ENCODE results near the gene METAP2.

Gene METAP2

GRCh38 chr12:95460896-95461295 lies 13.1 kb upstream of the METAP2 start:
- no peak overlapping the region for H3K27ac ChIP-seq (ENCODE audit: low read length, poor library complexity, severe bottlenecking)
- WGBS: no CpG with 5 or more reads among the region's 1 CpG

GRCh38 chr12:95462081-95462480 lies 11.9 kb upstream of the METAP2 start:
- no peak overlapping the region for H4K91ac ChIP-seq (ENCODE audit: low read length)
- no peaks in the 10 kb centered on the region for H3K4me1 ChIP-seq (ENCODE audit: control insufficient read depth, insufficient read depth, low read depth, low read length)
- no peak overlapping the region for H2BK12ac ChIP-seq (ENCODE audit: low read length in 2 of 2)
- no peak overlapping the region for H3K4me3 ChIP-seq (ENCODE audit: insufficient read depth in 1 of 2, low read depth in 1 of 2, low read length in 2 of 2)
- H3K4ac ChIP-seq (ENCODE audit: low read depth in 1 of 2, low read length in 2 of 2): no peak overlapping the region
- no peak overlapping the region for H2BK5ac ChIP-seq (ENCODE audit: low read depth, low read length, poor library complexity, severe bottlenecking)
- no peak overlapping the region for H2AK5ac ChIP-seq (ENCODE audit: low read length, severe bottlenecking)
- no peaks in the 10 kb centered on the region for H3K36me3 ChIP-seq (ENCODE audit: control insufficient read depth in 1 of 2, insufficient read depth in 2 of 2, low read depth in 1 of 2, low read length in 2 of 2)
- no peak overlapping the region for H3K14ac ChIP-seq (ENCODE audit: low read length in 2 of 2)
- no peaks in the 10 kb centered on the region for H3K27me3 ChIP-seq (ENCODE audit: control insufficient read depth in 1 of 2, insufficient read depth in 1 of 2, low read length in 2 of 2)
- H3K4me2 ChIP-seq (ENCODE audit: low read length, poor library complexity, severe bottlenecking): no peak overlapping the region
- H2BK15ac ChIP-seq (ENCODE audit: low read depth, poor library complexity, severe bottlenecking): no peak overlapping the region
- no peak overlapping the region for H3K18ac ChIP-seq (ENCODE audit: low read depth in 1 of 2, low read length in 2 of 2)
- no peak overlapping the region for H4K8ac ChIP-seq (ENCODE audit: low read length)
- DNase-seq: no peak
- H3K9me3 ChIP-seq (ENCODE audit: control insufficient read depth, low read length): peaks cover 10% of the 10 kb centered on the region
- H3K9ac ChIP-seq (ENCODE audit: low read length): no peak overlapping the region
- no peaks in the 10 kb centered on the region for H3K79me1 ChIP-seq (replicated peaks; ENCODE audit: low read length, poor library complexity, severe bottlenecking)
- no peak overlapping the region for H2BK120ac ChIP-seq (ENCODE audit: low read depth, low read length)
- H3K27ac ChIP-seq (ENCODE audit: low read length, poor library complexity, severe bottlenecking): no peak overlapping the region
- no peak overlapping the region for H2AFZ ChIP-seq (ENCODE audit: low read depth, low read length)
- 80% methylated on average over 4 of the region's 4 CpGs for WGBS
- no peak overlapping the region for H3K23ac ChIP-seq (ENCODE audit: low read length in 2 of 2)

More at GRCh38 chr12:95460896-95461295, 13.1 kb upstream of the METAP2 start:
- H3K4me2 ChIP-seq (ENCODE audit: low read length, poor library complexity, severe bottlenecking): no peak overlapping the region
- H2AFZ ChIP-seq (ENCODE audit: low read depth, low read length): no peak overlapping the region
- H2BK5ac ChIP-seq (ENCODE audit: low read depth, low read length, poor library complexity, severe bottlenecking): no peak overlapping the region
- no peaks in the 10 kb centered on the region for H3K27me3 ChIP-seq (ENCODE audit: control insufficient read depth in 1 of 2, insufficient read depth in 1 of 2, low read length in 2 of 2)
- H3K4ac ChIP-seq (ENCODE audit: low read depth in 1 of 2, low read length in 2 of 2): no peak overlapping the region
- no peak overlapping the region for H2AK5ac ChIP-seq (ENCODE audit: low read length, severe bottlenecking)
- H2BK12ac ChIP-seq (ENCODE audit: low read length in 2 of 2): no peak overlapping the region
- H3K14ac ChIP-seq (ENCODE audit: low read length in 2 of 2): no peak overlapping the region
- H3K9me3 ChIP-seq (ENCODE audit: control insufficient read depth, low read length): peaks cover 10% of the 10 kb centered on the region
- H2BK120ac ChIP-seq (ENCODE audit: low read depth, low read length): no peak overlapping the region
- no peaks in the 10 kb centered on the region for H3K4me1 ChIP-seq (ENCODE audit: control insufficient read depth, insufficient read depth, low read depth, low read length)
- H3K4me3 ChIP-seq (ENCODE audit: insufficient read depth in 1 of 2, low read depth in 1 of 2, low read length in 2 of 2): no peak overlapping the region
- no peaks in the 10 kb centered on the region for H3K36me3 ChIP-seq (ENCODE audit: control insufficient read depth in 1 of 2, insufficient read depth in 2 of 2, low read depth in 1 of 2, low read length in 2 of 2)
- no peak overlapping the region for H4K91ac ChIP-seq (ENCODE audit: low read length)
- H2BK15ac ChIP-seq (ENCODE audit: low read depth, poor library complexity, severe bottlenecking): no peak overlapping the region
- H3K79me1 ChIP-seq (replicated peaks; ENCODE audit: low read length, poor library complexity, severe bottlenecking): no peaks in the 10 kb centered on the region
- H3K9ac ChIP-seq (ENCODE audit: low read length): no peak overlapping the region
- H3K23ac ChIP-seq (ENCODE audit: low read length in 2 of 2): no peak overlapping the region
- no peak overlapping the region for H3K18ac ChIP-seq (ENCODE audit: low read depth in 1 of 2, low read length in 2 of 2)
- DNase-seq: no peak
- H4K8ac ChIP-seq (ENCODE audit: low read length): no peak overlapping the region

GRCh38 chr12:95462551-95462950 lies 11.4 kb upstream of the METAP2 start:
- no peak overlapping the region for H2BK15ac ChIP-seq (ENCODE audit: low read depth, poor library complexity, severe bottlenecking)
- no peak overlapping the region for H2AK5ac ChIP-seq (ENCODE audit: low read length, severe bottlenecking)
- H3K18ac ChIP-seq (ENCODE audit: low read depth in 1 of 2, low read length in 2 of 2): no peak overlapping the region
- H3K36me3 ChIP-seq (ENCODE audit: control insufficient read depth in 1 of 2, insufficient read depth in 2 of 2, low read depth in 1 of 2, low read length in 2 of 2): no peaks in the 10 kb centered on the region
- H4K8ac ChIP-seq (ENCODE audit: low read length): no peak overlapping the region
- H3K4ac ChIP-seq (ENCODE audit: low read depth in 1 of 2, low read length in 2 of 2): no peak overlapping the region
- H2BK5ac ChIP-seq (ENCODE audit: low read depth, low read length, poor library complexity, severe bottlenecking): no peak overlapping the region
- no peak overlapping the region for H3K4me2 ChIP-seq (ENCODE audit: low read length, poor library complexity, severe bottlenecking)
- H3K9me3 ChIP-seq (ENCODE audit: control insufficient read depth, low read length): peaks cover 9% of the 10 kb centered on the region
- H3K9ac ChIP-seq (ENCODE audit: low read length): no peak overlapping the region
- no peak overlapping the region for H2BK12ac ChIP-seq (ENCODE audit: low read length in 2 of 2)
- H3K79me1 ChIP-seq (replicated peaks; ENCODE audit: low read length, poor library complexity, severe bottlenecking): no peaks in the 10 kb centered on the region
- no peak overlapping the region for H2AFZ ChIP-seq (ENCODE audit: low read depth, low read length)
- H3K4me3 ChIP-seq (ENCODE audit: insufficient read depth in 1 of 2, low read depth in 1 of 2, low read length in 2 of 2): no peak overlapping the region
- DNase-seq: no peak
- H3K27ac ChIP-seq (ENCODE audit: low read length, poor library complexity, severe bottlenecking): no peak overlapping the region
- H4K91ac ChIP-seq (ENCODE audit: low read length): no peak overlapping the region
- no peak overlapping the region for H3K14ac ChIP-seq (ENCODE audit: low read length in 2 of 2)
- H3K27me3 ChIP-seq (ENCODE audit: control insufficient read depth in 1 of 2, insufficient read depth in 1 of 2, low read length in 2 of 2): no peaks in the 10 kb centered on the region
- H3K4me1 ChIP-seq (ENCODE audit: control insufficient read depth, insufficient read depth, low read depth, low read length): no peaks in the 10 kb centered on the region
- 62% methylated on average over 2 of the region's 2 CpGs for WGBS
- no peak overlapping the region for H3K23ac ChIP-seq (ENCODE audit: low read length in 2 of 2)
- H2BK120ac ChIP-seq (ENCODE audit: low read depth, low read length): no peak overlapping the region

- no peak overlapping the region for H2AK5ac ChIP-seq (ENCODE audit: low read length, severe bottlenecking)
Observed at GRCh38 chr12:95463050-95463449, 10.9 kb upstream of the METAP2 start.

More at GRCh38 chr12:95463050-95463449, 10.9 kb upstream of the METAP2 start:
- Histone ChIP-seq H3K27ac (ENCODE audit: low read length, poor library complexity, severe bottlenecking) (no peak overlapping the region), H3K9ac (ENCODE audit: low read length) (no peak overlapping the region), H3K4ac (ENCODE audit: low read depth in 1 of 2, low read length in 2 of 2) (no peak overlapping the region), H2BK120ac (ENCODE audit: low read depth, low read length) (no peak overlapping the region), H3K36me3 (ENCODE audit: control insufficient read depth in 1 of 2, insufficient read depth in 2 of 2, low read depth in 1 of 2, low read length in 2 of 2) (no peaks in the 10 kb centered on the region), H3K18ac (ENCODE audit: low read depth in 1 of 2, low read length in 2 of 2) (no peak overlapping the region), H3K4me1 (ENCODE audit: control insufficient read depth, insufficient read depth, low read depth, low read length) (no peaks in the 10 kb centered on the region), H3K23ac (ENCODE audit: low read length in 2 of 2) (no peak overlapping the region), H3K9me3 (ENCODE audit: control insufficient read depth, low read length) (peaks cover 5% of the 10 kb centered on the region), H4K91ac (ENCODE audit: low read length) (no peak overlapping the region), H3K27me3 (ENCODE audit: control insufficient read depth in 1 of 2, insufficient read depth in 1 of 2, low read length in 2 of 2) (no peaks in the 10 kb centered on the region), H3K79me1 (replicated peaks; ENCODE audit: low read length, poor library complexity, severe bottlenecking) (no peaks in the 10 kb centered on the region), H2AFZ (ENCODE audit: low read depth, low read length) (no peak overlapping the region), H4K8ac (ENCODE audit: low read length) (no peak overlapping the region), H2BK5ac (ENCODE audit: low read depth, low read length, poor library complexity, severe bottlenecking) (no peak overlapping the region), H3K4me3 (ENCODE audit: insufficient read depth in 1 of 2, low read depth in 1 of 2, low read length in 2 of 2) (no peak overlapping the region), H3K14ac (ENCODE audit: low read length in 2 of 2) (no peak overlapping the region), H3K4me2 (ENCODE audit: low read length, poor library complexity, severe bottlenecking) (no peak overlapping the region), H2BK12ac (ENCODE audit: low read length in 2 of 2) (no peak overlapping the region), H2BK15ac (ENCODE audit: low read depth, poor library complexity, severe bottlenecking) (no peak overlapping the region)
- 87% methylated on average over 4 of the region's 4 CpGs for WGBS
- DNase-seq: no peak
